Parathyroid adenoma (tissue), 2 donors: ENCODE results near the gene LSM14A.
"Not testable (repeated sequence)": the region's sequence is repeated elsewhere in the genome, so short reads cannot be mapped to it uniquely, and the experiment has no call there.

Source experiments
- H2AFZ ChIP-seq: fragments of 300-600 bp; sonication (generic); one replicate; pipeline ENCODE4 v1.7.0; 2017; ENCODE audit warnings: antibody characterized with exemption, mild to moderate bottlenecking
- H3K27ac ChIP-seq: fragments of 300-600 bp; sonication (generic); one replicate; pipeline ENCODE4 v1.7.0; 2017
- H3K27me3 ChIP-seq: fragments of 300-600 bp; sonication (generic); one replicate; pipeline ENCODE4 v1.7.0; 2017; ENCODE audit warnings: low read length; ENCODE audit not compliant: control insufficient read depth, insufficient read depth
- H3K36me3 ChIP-seq: fragments of 300-600 bp; sonication (generic); one replicate; pipeline ENCODE4 v1.7.0; 2017; ENCODE audit warnings: low read length; ENCODE audit not compliant: control insufficient read depth, insufficient read depth
- H3K4me1 ChIP-seq: fragments of 300-600 bp; sonication (generic); one replicate; pipeline ENCODE4 v1.7.0; 2017; ENCODE audit warnings: control low read depth
- H3K4me2 ChIP-seq: fragments of 300-600 bp; sonication (generic); one replicate; pipeline ENCODE4 v1.7.0; 2017; ENCODE audit warnings: low read length
- H3K4me3 ChIP-seq: fragments of 300-600 bp; sonication (generic); one replicate; pipeline ENCODE4 v1.7.0; 2017; ENCODE audit warnings: low read depth, low read length
- H3K79me2 ChIP-seq: fragments of 300-600 bp; sonication (generic); one replicate; pipeline ENCODE4 v1.7.0; 2017; ENCODE audit warnings: control low read depth
- H3K9ac ChIP-seq: fragments of 300-600 bp; sonication (generic); one replicate; pipeline ENCODE4 v1.7.0; 2017; ENCODE audit warnings: mild to moderate bottlenecking
- H3K9me3 ChIP-seq: fragments of 300-600 bp; sonication (generic); one replicate; pipeline ENCODE4 v1.7.0; 2017; ENCODE audit warnings: low read length; ENCODE audit not compliant: control insufficient read depth
- CTCF ChIP-seq: fragments of 300-600 bp; sonication (generic); IDR thresholded peaks from one replicate; pipeline ENCODE4 v1.7.0; 2017; ENCODE audit warnings: antibody characterized with exemption, mild to moderate bottlenecking
- donor health status: primary hyperparathyroidism.

Gene LSM14A

GRCh38 chr19:34244611-34245299 is 72.5 kb downstream of the LSM14A start:
- no peak overlapping the region for H3K27ac ChIP-seq
- H3K36me3 ChIP-seq = no peaks in the 10 kb centered on the region
- H3K4me1 ChIP-seq = no peaks in the 10 kb centered on the region
- H3K9me3 ChIP-seq = no peaks in the 10 kb centered on the region
- no peak overlapping the region for H3K4me3 ChIP-seq
- H3K4me2 ChIP-seq = no peak overlapping the region
- no peak overlapping the region for H2AFZ ChIP-seq
- no peak for TF ChIP-seq CTCF
- no peaks in the 10 kb centered on the region for H3K79me2 ChIP-seq
- H3K27me3 ChIP-seq = no peaks in the 10 kb centered on the region
- H3K9ac ChIP-seq = no peak overlapping the region

- no peak overlapping the region for H3K4me3 ChIP-seq
- no peaks in the 10 kb centered on the region for H3K27me3 ChIP-seq
- no peaks in the 10 kb centered on the region for H3K36me3 ChIP-seq
- no peak for TF ChIP-seq CTCF
- no peak overlapping the region for H3K27ac ChIP-seq
- H3K9ac ChIP-seq = no peak overlapping the region
- H3K9me3 ChIP-seq = no peaks in the 10 kb centered on the region
- H2AFZ ChIP-seq = no peak overlapping the region
- no peak overlapping the region for H3K4me2 ChIP-seq
- H3K4me1 ChIP-seq = no peaks in the 10 kb centered on the region
- no peaks in the 10 kb centered on the region for H3K79me2 ChIP-seq
Measured at GRCh38 chr19:34246340-34246739, 74.0 kb downstream of the LSM14A start.

- Histone ChIP-seq H2AFZ (no peak overlapping the region), H3K36me3 (no peaks in the 10 kb centered on the region), H3K4me3 (no peak overlapping the region), H3K79me2 (no peaks in the 10 kb centered on the region), H3K4me1 (no peaks in the 10 kb centered on the region), H3K27me3 (no peaks in the 10 kb centered on the region), H3K4me2 (no peak overlapping the region), H3K9ac (no peak overlapping the region), H3K9me3 (no peaks in the 10 kb centered on the region), H3K27ac (no peak overlapping the region)
- no peak for TF ChIP-seq CTCF
Measured at GRCh38 chr19:34248941-34249340, 76.6 kb downstream of the LSM14A start.

DNA sequence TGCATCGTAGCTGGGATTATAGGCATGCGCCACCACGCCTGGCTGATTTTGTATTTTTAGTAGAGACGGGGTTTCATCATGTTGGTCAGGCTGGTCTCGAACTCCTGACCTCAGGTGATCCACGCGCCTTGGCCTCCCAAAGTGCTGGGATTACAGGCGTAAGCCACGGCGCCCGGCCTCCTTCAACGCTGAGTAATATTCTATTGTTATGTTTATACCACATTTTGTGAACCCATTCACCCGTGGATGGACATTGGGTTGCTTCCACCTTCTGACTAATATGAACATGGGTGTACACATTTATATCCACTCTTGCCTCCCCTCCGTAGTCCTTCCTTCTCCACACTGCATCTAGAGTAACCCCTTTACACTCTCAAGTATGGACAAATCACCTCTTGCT is 80.9 kb downstream of the LSM14A start:
- not testable (repeated sequence) for H3K4me2 ChIP-seq, H3K4me1 ChIP-seq, H2AFZ ChIP-seq, H3K27me3 ChIP-seq, H3K27ac ChIP-seq, H3K9ac ChIP-seq, H3K9me3 ChIP-seq, H3K36me3 ChIP-seq, H3K4me3 ChIP-seq
- H3K79me2 ChIP-seq = peaks cover 12% of the 10 kb centered on the region

GRCh38 chr19:34253681-34254045 is 81.4 kb downstream of the LSM14A start:
- Histone ChIP-seq H2AFZ (peak overlapping the region; percentile 96), H3K9ac (peak overlapping the region; percentile 90), H3K79me2 (peaks cover 16% of the 10 kb centered on the region), H3K4me2 (peak overlapping the region; percentile 100), H3K4me3 (peak overlapping the region; percentile 96), H3K27ac (peak overlapping the region; percentile 84)
- H3K9me3 ChIP-seq, H3K27me3 ChIP-seq, H3K36me3 ChIP-seq, H3K4me1 ChIP-seq: not testable (repeated sequence)
